SKM-1 treated with dmso at 0.1 percent for 144 hours (cell line): Measurements from ENCODE around the gene SIAH2.

ENCODE experiments used
- DNase-seq: peaks from one replicate; lab custom pipeline; 2025; ENCODE audit not compliant: unreplicated experiment; lab: John Stamatoyannopoulos, UW

Gene SIAH2

GRCh38 chr3:150763122-150763840 is at the start of gene SIAH2:
TSS of gene SIAH2 (minus strand) at chr3:150763169. CDS start at chr3:150762849, 320 bp downstream.
- DNase-seq = peak; percentile 98

DNA sequence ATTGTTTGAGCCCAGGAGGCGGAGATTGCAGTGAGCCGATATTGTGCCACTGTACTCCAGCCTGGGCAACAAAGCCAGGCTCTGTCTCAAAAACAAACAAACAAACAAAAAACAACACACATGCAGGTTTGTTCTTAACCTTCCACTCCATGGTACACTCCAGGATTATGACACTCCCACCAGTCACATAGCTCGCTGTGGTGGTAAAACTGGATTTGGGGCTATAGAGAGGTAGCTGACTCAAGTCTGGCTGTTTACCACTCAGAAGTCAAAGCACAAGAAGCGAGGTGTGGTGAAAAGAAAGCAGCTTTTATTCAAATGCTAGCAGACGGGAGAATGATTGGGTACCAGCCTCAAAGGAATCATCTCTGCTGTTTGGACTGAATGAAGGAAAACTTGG is 49.0 kb upstream of the SIAH2 start:
- no peak for DNase-seq

DNA sequence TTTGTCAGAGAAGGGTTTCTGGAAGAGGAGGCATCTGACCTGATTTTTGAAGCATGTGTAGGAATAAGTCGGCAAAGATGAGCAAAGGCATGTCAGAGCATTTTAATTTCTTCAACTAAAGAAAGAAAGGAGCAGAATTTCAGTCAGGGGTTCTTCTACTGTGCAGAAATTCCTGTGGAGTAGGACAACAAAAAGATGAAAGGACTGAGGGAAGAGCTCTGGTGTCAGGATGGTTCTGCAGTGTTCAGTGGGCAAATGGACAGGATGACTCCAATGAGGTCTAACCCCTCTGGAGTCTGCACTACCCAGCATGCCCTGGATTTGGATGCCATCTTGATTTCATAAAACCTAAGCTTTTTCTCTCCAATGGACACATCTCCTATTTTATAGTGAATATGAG is 47.7 kb upstream of the SIAH2 start:
- DNase-seq = no peak

DNA sequence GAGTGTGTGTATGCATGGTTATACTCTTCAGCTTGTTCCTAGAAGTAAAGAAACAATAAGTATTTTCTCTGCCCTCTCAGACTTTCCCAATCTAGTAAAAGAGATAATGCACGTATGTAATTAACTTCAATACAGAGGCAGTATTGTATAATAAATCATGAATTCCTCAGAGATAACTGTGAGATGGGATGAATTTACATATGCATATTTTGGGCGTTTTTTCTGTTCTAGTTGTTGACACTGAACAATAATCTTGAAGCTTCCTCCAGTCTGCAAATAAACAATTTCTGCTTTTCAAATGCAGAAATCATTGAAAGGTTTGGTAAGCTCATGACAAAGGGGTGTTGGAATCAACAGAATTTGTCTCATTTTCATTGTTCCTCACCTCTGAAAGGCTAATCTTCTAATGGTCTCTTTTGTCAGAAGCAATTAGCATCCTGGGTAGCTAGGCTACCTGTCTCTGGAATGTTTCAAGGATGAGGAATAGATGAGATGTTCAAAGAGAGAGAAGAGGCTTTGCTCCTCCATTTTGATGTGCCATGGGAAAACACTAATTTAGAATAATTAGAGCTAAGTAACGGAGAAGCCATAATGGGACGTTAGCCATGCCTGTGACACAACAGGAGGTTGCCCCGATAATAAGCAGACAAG is 43.3 kb upstream of the SIAH2 start:
- DNase-seq = no peak

GRCh38 chr3:150805354-150805753 is 42.4 kb upstream of the SIAH2 start:
- no peak for DNase-seq

DNA sequence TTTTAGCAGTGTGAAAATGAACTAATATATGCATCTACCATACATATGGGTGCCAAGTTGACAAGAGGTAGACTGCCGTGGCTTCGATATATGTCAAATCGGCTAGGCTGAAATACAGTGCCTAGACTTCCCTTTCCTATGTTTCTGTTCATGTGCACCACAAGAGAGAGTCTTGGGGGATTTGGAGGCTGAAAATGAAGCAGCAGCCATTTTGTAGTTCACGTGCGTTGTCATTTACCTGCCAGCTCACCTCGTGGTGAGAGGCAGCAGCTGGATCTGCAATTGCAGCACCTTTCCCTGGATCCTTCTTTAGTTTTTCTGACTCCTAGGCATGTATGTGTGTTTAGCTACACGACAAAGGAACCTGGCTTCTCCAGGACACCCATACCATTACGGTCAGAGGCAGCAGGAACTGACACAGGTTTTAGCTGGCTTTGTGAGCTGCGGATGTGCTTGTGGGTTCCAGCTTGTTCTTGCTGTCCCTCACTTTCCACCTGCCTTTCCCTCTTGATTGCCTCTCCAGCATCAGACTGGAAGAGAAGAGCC is 40.5 kb upstream of the SIAH2 start:
- DNase-seq = no peak

- no peak for DNase-seq
Measured at GRCh38 chr3:150800722-150801121, 37.8 kb upstream of the SIAH2 start.

GRCh38 chr3:150798122-150798618 is 35.2 kb upstream of the SIAH2 start:
- DNase-seq = peak; percentile 15

GRCh38 chr3:150797155-150797554 is 34.2 kb upstream of the SIAH2 start:
- no peak for DNase-seq

DNA sequence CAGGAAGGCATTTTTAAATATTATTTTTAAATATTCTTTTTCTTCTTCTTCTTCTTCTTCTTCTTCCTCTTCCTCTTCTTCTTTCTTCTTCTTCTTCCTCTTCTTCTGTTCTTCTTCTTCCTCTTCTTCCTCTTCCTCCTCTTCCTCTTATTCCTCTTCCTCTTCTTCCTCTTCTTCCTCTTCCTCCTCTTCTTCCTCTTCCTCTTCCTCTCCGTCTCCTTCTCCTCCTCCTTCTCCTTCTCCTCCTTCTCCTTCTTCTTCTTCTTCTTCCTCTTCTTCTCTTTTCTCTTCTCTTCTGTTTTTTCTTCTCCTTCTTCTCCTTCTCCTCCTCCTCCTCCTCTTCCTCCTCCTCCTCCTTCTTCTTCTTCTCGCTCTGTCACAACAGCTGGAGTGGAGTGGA is 33.6 kb upstream of the SIAH2 start:
- DNase-seq = peak; percentile 29

DNA sequence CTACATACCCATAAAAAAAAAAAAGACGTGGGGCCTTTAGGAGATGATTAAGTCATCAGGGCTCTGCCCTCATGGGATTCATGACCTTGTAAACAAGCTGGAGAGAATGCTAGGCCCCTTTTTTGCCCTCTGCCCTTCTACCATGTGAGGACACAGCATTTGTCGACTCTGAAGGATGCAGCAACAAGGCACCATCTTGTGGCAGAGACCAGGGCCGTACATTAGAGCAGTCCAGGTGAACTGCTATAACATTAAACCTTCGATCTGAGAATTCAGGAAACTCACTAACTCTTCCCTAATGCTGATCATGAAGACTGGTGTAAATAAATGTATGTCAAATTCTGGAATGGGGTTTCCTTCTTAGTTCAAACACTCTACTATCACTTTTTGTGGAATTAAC is 30.7 kb upstream of the SIAH2 start:
- DNase-seq = no peak

DNA sequence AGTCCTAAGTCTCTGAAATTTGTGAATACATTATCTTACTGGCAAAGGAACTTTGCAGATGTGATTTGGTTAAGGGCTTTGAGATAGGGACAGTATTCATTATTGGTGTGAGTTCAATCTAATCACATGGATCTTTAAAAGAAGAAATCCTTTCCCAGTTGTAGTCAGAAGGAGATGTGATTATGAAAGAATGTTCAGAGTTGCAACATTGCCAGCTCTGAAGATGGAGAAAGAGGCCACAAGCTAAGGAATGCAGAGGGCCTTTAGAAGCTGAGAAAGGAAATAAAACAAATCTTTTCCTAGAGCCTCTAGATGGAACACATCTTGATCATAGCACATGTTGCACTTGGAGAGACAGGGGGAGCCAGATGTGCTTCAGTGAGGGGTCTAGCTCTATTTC is 27.7 kb upstream of the SIAH2 start:
- DNase-seq = peak; percentile 13

DNA sequence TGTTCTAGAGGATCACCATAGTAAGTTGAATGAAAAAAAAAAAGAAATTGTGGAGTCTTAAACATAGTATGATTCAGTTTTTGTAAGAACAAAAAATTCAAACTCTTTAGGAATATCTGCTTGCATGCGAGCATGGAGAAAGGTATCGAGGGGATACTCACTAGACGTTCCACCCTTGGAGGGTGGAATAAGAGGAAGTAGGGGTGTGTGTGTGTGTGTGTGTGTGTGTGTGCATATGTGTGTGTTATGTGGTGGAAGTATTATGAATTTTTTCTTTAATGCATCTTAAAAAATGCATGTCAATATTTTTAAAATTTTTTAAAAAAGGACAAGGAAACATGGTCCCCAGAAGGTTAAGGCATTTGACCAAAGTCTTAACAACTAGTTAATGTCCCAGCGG is 26.5 kb upstream of the SIAH2 start:
- no peak for DNase-seq

GRCh38 chr3:150787741-150788370 is 24.9 kb upstream of the SIAH2 start:
- DNase-seq = peak; percentile 31

GRCh38 chr3:150786791-150787190 is 23.8 kb upstream of the SIAH2 start:
- DNase-seq = no peak

GRCh38 chr3:150784747-150785125 is 21.8 kb upstream of the SIAH2 start:
- DNase-seq = no peak

GRCh38 chr3:150783920-150784746 is 21.2 kb upstream of the SIAH2 start:
- no peak for DNase-seq

DNA sequence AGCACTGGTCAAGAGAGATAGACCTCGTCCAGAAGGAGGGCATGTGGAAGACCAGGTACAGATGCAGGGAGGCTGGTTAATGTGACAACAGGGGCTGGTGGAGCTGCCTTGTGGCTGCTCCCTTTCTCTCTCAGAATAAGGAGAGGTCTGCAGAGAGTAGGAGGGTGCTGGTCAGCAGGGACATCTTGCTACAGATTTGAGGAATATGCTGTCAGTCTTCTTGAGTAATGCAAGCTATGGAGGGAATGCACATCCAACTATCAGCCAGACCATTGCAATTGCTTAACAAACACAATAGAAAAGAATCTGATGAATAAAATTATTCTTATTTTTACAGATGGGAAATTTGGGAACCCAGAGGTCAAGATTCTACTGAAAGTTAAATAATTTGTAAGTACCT is 20.3 kb upstream of the SIAH2 start:
- DNase-seq = no peak

- DNase-seq = no peak
Measured at GRCh38 chr3:150779402-150779858, 16.5 kb upstream of the SIAH2 start.

DNA sequence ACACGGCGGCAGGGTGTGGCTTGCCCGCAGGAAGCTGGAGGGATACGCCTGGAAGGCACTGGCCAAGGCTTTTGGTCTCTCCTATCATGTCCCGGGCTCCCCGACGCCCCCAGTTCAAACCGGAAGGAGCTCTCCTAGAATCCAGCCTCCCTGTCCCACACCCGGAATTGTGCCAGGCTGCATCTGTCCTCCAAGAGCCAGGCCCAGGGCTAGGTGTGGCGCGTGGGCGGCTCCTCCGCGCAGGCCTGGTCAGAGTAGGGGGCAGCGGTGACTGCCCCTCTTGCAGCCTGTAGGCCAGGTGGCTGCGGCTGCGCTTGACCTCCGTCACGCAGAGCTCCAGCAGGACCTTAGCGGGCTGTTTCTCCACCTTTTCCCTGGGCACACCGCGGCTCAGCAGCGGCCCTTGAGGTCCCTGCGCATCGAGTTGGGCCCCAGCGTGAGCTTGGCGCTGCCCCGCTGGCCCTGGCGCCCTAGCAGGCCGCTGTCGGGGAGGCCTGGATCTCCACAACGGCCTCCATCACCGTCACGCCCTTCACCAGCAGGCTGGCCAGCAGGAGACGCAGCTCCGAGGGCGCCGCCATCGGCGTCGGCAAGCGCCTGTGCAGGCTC is 15.9 kb upstream of the SIAH2 start:
- DNase-seq = no peak
